Activated CD8-positive, alpha-beta memory T cell treated with anti-CD3 and anti-CD28 coated beads for 1 hour (primary cell): ENCODE data around the gene MAGI1.
"Not testable (repeated sequence)": the region's sequence is repeated elsewhere in the genome, so short reads cannot be mapped to it uniquely, and the experiment has no call there.

Experiments
- DNase-seq, 2 donors: peaks; one replicate each; pipeline ENCODE4 v3.0.0-alpha.2; 2020; ENCODE audit warnings: low read depth in 1 of 2; ENCODE audit errors: extremely low read depth in 1 of 2

The MAGI1 gene

GRCh38 chr3:65880350-65880749 lies 158.4 kb downstream of the MAGI1 start:
- no peak for DNase-seq

GRCh38 chr3:65879372-65879771 lies 159.3 kb downstream of the MAGI1 start:
- DNase-seq: no peak

GRCh38 chr3:65878831-65879230 lies 159.9 kb downstream of the MAGI1 start:
- DNase-seq: no peak

- DNase-seq: no peak
Measured at GRCh38 chr3:65877160-65877559, 161.6 kb downstream of the MAGI1 start.

GRCh38 chr3:65876028-65876420 lies 162.7 kb downstream of the MAGI1 start:
- DNase-seq: no peak

- no peak for DNase-seq
Measured at GRCh38 chr3:65875393-65876027, 163.2 kb downstream of the MAGI1 start.

GRCh38 chr3:65873869-65874268 lies 164.8 kb downstream of the MAGI1 start:
- no peak for DNase-seq

GRCh38 chr3:65873028-65873427 lies 165.7 kb downstream of the MAGI1 start:
- DNase-seq: no peak

GRCh38 chr3:65871305-65872141 lies 167.2 kb downstream of the MAGI1 start:
- no peak for DNase-seq

- no peak for DNase-seq
Measured at GRCh38 chr3:65869798-65870197, 168.9 kb downstream of the MAGI1 start.

GRCh38 chr3:65867463-65868210 lies 171.1 kb downstream of the MAGI1 start:
- DNase-seq: no peak

- no peak for DNase-seq
Measured at GRCh38 chr3:65864357-65864904, 174.3 kb downstream of the MAGI1 start.

- no peak for DNase-seq
Measured at GRCh38 chr3:65861718-65862117, 177.0 kb downstream of the MAGI1 start.

- DNase-seq: not testable (repeated sequence)
Measured at GRCh38 chr3:65859612-65860011, 179.1 kb downstream of the MAGI1 start.

GRCh38 chr3:65858749-65859148 lies 180.0 kb downstream of the MAGI1 start:
- no peak for DNase-seq

GRCh38 chr3:65857327-65857726 lies 181.4 kb downstream of the MAGI1 start:
- no peak for DNase-seq

GRCh38 chr3:65856907-65857306 lies 181.8 kb downstream of the MAGI1 start:
- no peak for DNase-seq

- no peak for DNase-seq
Measured at GRCh38 chr3:65855370-65856100, 183.2 kb downstream of the MAGI1 start.

- no peak for DNase-seq
Measured at GRCh38 chr3:65854606-65855304, 184.0 kb downstream of the MAGI1 start.

GRCh38 chr3:65851827-65852226 lies 186.9 kb downstream of the MAGI1 start:
- no peak for DNase-seq
